Liver (tissue), 9 donors: ENCODE measurements around the gene RIT2. TPM values are rescaled to one million over a fixed set of nuclear protein-coding genes. Genes with fewer than 3 reads are reported as not detected.

Source experiments
- DNase-seq: peaks from one replicate; pipeline ENCODE4 v3.0.0-alpha.2; 2017; ENCODE audit warnings: low spot score
- H3K27ac ChIP-seq, 2 donors: one replicate each; pipeline ENCODE4 v1.7.0; 2013; ENCODE audit warnings: inconsistent platforms in 2 of 2, low read length in 2 of 2, control low read depth in 1 of 2, low read depth in 1 of 2, mild to moderate bottlenecking in 1 of 2
- H3K27me3 ChIP-seq, 4 donors: one replicate each; pipeline versions ENCODE4 v1.6.1 to v1.7.0; 2013; ENCODE audit warnings: low read length in 3 of 4, inconsistent platforms in 1 of 4, mild to moderate bottlenecking in 1 of 4, moderate library complexity in 1 of 4; ENCODE audit not compliant: control insufficient read depth in 4 of 4, insufficient read depth in 4 of 4
- H3K36me3 ChIP-seq, 4 donors: one replicate each; pipeline versions ENCODE4 v1.6.1 to v1.7.0; 2013; ENCODE audit warnings: low read length in 3 of 4, mild to moderate bottlenecking in 3 of 4, low read depth in 1 of 4, moderate library complexity in 1 of 4; ENCODE audit not compliant: control insufficient read depth in 4 of 4, insufficient read depth in 3 of 4
- H3K4me1 ChIP-seq, 4 donors: one replicate each; pipeline versions ENCODE4 v1.6.1 to v1.7.0; 2013; ENCODE audit warnings: low read length in 3 of 4, mild to moderate bottlenecking in 3 of 4, moderate library complexity in 1 of 4; ENCODE audit not compliant: control insufficient read depth in 4 of 4, insufficient read depth in 4 of 4
- H3K4me3 ChIP-seq, 3 donors: one replicate each; pipeline versions ENCODE4 v1.6.1 to v1.7.0; 2013; ENCODE audit warnings: low read length in 3 of 3, control low read depth in 1 of 3, low read depth in 1 of 3, mild to moderate bottlenecking in 1 of 3
- H3K9ac ChIP-seq, 2 donors: one replicate each; pipeline ENCODE4 v1.7.0; 2013; ENCODE audit warnings: low read length in 2 of 2, mild to moderate bottlenecking in 2 of 2, moderate library complexity in 2 of 2, control low read depth in 1 of 2, low read depth in 1 of 2
- H3K9me3 ChIP-seq, 4 donors: one replicate each; pipeline versions ENCODE4 v1.6.1 to v1.7.0; 2013; ENCODE audit warnings: low read length in 3 of 4; ENCODE audit not compliant: control insufficient read depth in 4 of 4
- ATF3 ChIP-seq: IDR thresholded peaks from 2 replicates; pipeline ENCODE4 v1.6.1; 2016; ENCODE audit warnings: antibody characterized with exemption
- EGR1 ChIP-seq, 2 donors: IDR thresholded peaks; 2 replicates each; pipeline ENCODE4 v1.6.1; 2016 to 2018; ENCODE audit warnings: antibody characterized with exemption in 2 of 2, low read depth in 2 of 2
- GABPA ChIP-seq, 2 donors: IDR thresholded peaks in 1 of 2; conservative IDR thresholded peaks in 1 of 2; 2 replicates each; pipeline ENCODE4 v1.6.1; 2016; ENCODE audit warnings: antibody characterized with exemption in 2 of 2, mild to moderate bottlenecking in 1 of 2, moderate library complexity in 1 of 2
- HNF4A ChIP-seq, 2 donors: conservative IDR thresholded peaks; 2 replicates each; pipeline ENCODE4 v1.6.1; 2016; ENCODE audit warnings: antibody characterized with exemption in 2 of 2, mild to moderate bottlenecking in 2 of 2
- HNF4G ChIP-seq: IDR thresholded peaks from 2 replicates; pipeline ENCODE4 v1.6.1; 2016; ENCODE audit warnings: antibody characterized with exemption
- JUND ChIP-seq, 2 donors: IDR thresholded peaks; 2 replicates each; pipeline ENCODE4 v1.6.1; 2016; ENCODE audit warnings: antibody characterized with exemption in 2 of 2
- MAX ChIP-seq: IDR thresholded peaks from 2 replicates; pipeline ENCODE4 v1.6.1; 2016; ENCODE audit warnings: antibody characterized with exemption
- NR2F2 ChIP-seq: IDR thresholded peaks from 2 replicates; pipeline ENCODE4 v1.6.1; 2016; ENCODE audit warnings: antibody characterized with exemption
- REST ChIP-seq: IDR thresholded peaks from 2 replicates; pipeline ENCODE4 v1.6.1; 2016; ENCODE audit warnings: antibody characterized with exemption, mild to moderate bottlenecking
- RXRA ChIP-seq, 2 donors: IDR thresholded peaks; 2 replicates each; pipeline ENCODE4 v1.6.1; 2017 to 2018; ENCODE audit warnings: antibody characterized with exemption in 2 of 2, mild to moderate bottlenecking in 1 of 2
- SP1 ChIP-seq: IDR thresholded peaks from 2 replicates; pipeline ENCODE4 v1.6.1; 2018; ENCODE audit warnings: antibody characterized with exemption, mild to moderate bottlenecking
- TAF1 ChIP-seq: conservative IDR thresholded peaks from 2 replicates; pipeline ENCODE4 v1.6.1; 2016; ENCODE audit warnings: antibody characterized with exemption, mild to moderate bottlenecking
- YY1 ChIP-seq: IDR thresholded peaks from 2 replicates; pipeline ENCODE4 v1.6.1; 2016; ENCODE audit warnings: antibody characterized with exemption, mild to moderate bottlenecking
- ZBTB33 ChIP-seq: IDR thresholded peaks from 2 replicates; pipeline ENCODE4 v1.6.1; 2016; ENCODE audit warnings: antibody characterized with exemption
- WGBS: extraction: QIAGEN DNeasy Blood & Tissue Kit; methylation state at CpG from one replicate; pipeline ENCODE4 v1.1.7; 2013; 5-methylcytosine and 5-hydroxymethylcytosine counted together
- polyA plus RNA-seq, 2 donors: library from polyadenylated mRNA; stranded (reverse) in 1 of 2; unstranded in 1 of 2; fragments of 200-250 nt in 1 of 2; fragments of >200 nt in 1 of 2; fragmentation: Nextera tagmentation in 1 of 2; extraction: Ambion mirVana in 1 of 2; gene quantifications; one replicate each; pipeline versions ENCODE4 v1.2.1 to v1.2.3, GENCODE V29; 2013 to 2015
- total RNA-seq, 2 donors: library from RNA; depleted of rRNA; stranded (reverse); fragments of >200 nt; gene quantifications; one replicate each; pipeline ENCODE4 v1.2.3, GENCODE V29; 2014
- donor health status: healthy.
- donor health status: healthy.
- donor health status: healthy.
- donor health status: healthy.
- donor health status: healthy.

RIT2 gene
- total and polyA plus RNA-seq, 4 donors: not detected

GRCh38 chr18:42814184-42814583 is 301.3 kb downstream of the RIT2 start (continued):
- TF ChIP-seq GABPA (IDR thresholded peaks at IDR 0.05 in 1 of 2, conservative IDR thresholded peaks at IDR 0.05 in 1 of 2) (no peak), JUND (IDR thresholded peaks at IDR 0.05) (no peak), TAF1 (no peak), EGR1 (IDR thresholded peaks at IDR 0.05; ENCODE audit: low read depth in 2 of 2) (no peak), SP1 (no peak), RXRA (IDR thresholded peaks at IDR 0.05) (no peak), ZBTB33 (no peak), HNF4G (no peak)

GRCh38 chr18:42813570-42813969 is 301.9 kb downstream of the RIT2 start:
- Histone ChIP-seq H3K9ac (no peak overlapping the region), H3K27me3 (no peaks in the 10 kb centered on the region), H3K9me3 (no peaks in the 10 kb centered on the region), H3K27ac (no peak overlapping the region), H3K36me3 (no peaks in the 10 kb centered on the region), H3K4me1 (no peaks in the 10 kb centered on the region), H3K4me3 (no peak overlapping the region)
- DNase-seq: no peak
- whole genome bisulfite sequencing: 73% methylated on average over 4 of the region's 4 CpGs
- TF ChIP-seq YY1 (no peak), HNF4G (no peak), HNF4A (conservative IDR thresholded peaks at IDR 0.05) (no peak), REST (no peak), MAX (no peak), GABPA (IDR thresholded peaks at IDR 0.05 in 1 of 2, conservative IDR thresholded peaks at IDR 0.05 in 1 of 2) (no peak), EGR1 (IDR thresholded peaks at IDR 0.05; ENCODE audit: low read depth in 2 of 2) (no peak), NR2F2 (no peak), ZBTB33 (no peak), ATF3 (no peak), TAF1 (no peak), JUND (IDR thresholded peaks at IDR 0.05) (no peak)
